Heart left ventricle (tissue), 16 donors: ENCODE measurements around the gene IGF1R. TPM values are rescaled to one million over a fixed set of nuclear protein-coding genes. Genes with fewer than 3 reads are reported as not detected.

Source experiments
- ATAC-seq, 4 donors: fragments of 200-7000 bp; cut with Tn5 transposase; one replicate each; pipeline ENCODE4 v1.9.1; 2020 to 2022; ENCODE audit warnings: moderate library complexity in 4 of 4, mild to moderate bottlenecking in 3 of 4, moderate number of reproducible peaks in 1 of 4
- DNase-seq, 5 donors: peaks; one replicate each; pipeline ENCODE4 v3.0.0-alpha.2; 2020
- H3K27ac ChIP-seq, 12 donors: fragments of 200-600 bp; sonication (generic) in 4 of 12; one replicate each; pipeline versions ENCODE4 v1.5.0 to v1.8.0; 2016 to 2022; ENCODE audit warnings: mild to moderate bottlenecking in 2 of 12
- H3K27me3 ChIP-seq, 9 donors: fragments of 200-600 bp; sonication (generic) in 2 of 9; one replicate each; pipeline versions ENCODE4 v1.5.1 to v1.8.0; 2016 to 2022; ENCODE audit warnings: mild to moderate bottlenecking in 3 of 9
- H3K36me3 ChIP-seq, 9 donors: fragments of 200-600 bp; sonication (generic) in 2 of 9; one replicate each; pipeline versions ENCODE4 v1.5.0 to v1.8.0; 2018 to 2022; ENCODE audit warnings: mild to moderate bottlenecking in 2 of 9
- H3K4me1 ChIP-seq, 12 donors: fragments of 200-600 bp; sonication (generic) in 4 of 12; one replicate each; pipeline versions ENCODE4 v1.5.0 to v1.8.0; 2016 to 2022; ENCODE audit warnings: mild to moderate bottlenecking in 3 of 12
- H3K4me3 ChIP-seq, 12 donors: fragments of 200-600 bp; sonication (generic) in 4 of 12; one replicate each; pipeline versions ENCODE4 v1.5.0 to v1.8.0; 2017 to 2022; ENCODE audit warnings: mild to moderate bottlenecking in 9 of 12, moderate library complexity in 4 of 12
- H3K9me3 ChIP-seq, 12 donors: fragments of 200-600 bp; sonication (generic) in 4 of 12; one replicate each; pipeline versions ENCODE4 v1.5.0 to v1.8.0; 2016 to 2022; ENCODE audit warnings: mild to moderate bottlenecking in 1 of 12
- POLR2A ChIP-seq, 2 donors: fragments of 450-650 bp; IDR thresholded peaks; one replicate each; pipeline ENCODE4 v1.6.1; 2017; ENCODE audit warnings: antibody characterized with exemption in 2 of 2, mild to moderate bottlenecking in 2 of 2, moderate library complexity in 2 of 2
- WGBS, 4 donors: extraction: QIAGEN DNeasy Blood & Tissue Kit in 2 of 4; methylation state at CpG; one replicate each; pipeline versions ENCODE4 v1.1.5 to v1.1.7; 2013 to 2018; 5-methylcytosine and 5-hydroxymethylcytosine counted together
- intact Hi-C, 10 donors: fragments of 100-400 bp; cut with DNase I; formaldehyde crosslinking; loops; one replicate each; pipeline versions ENCODE4 v1.11.1 to v1.14.2; 2022
- polyA plus RNA-seq, 2 donors: library from polyadenylated mRNA; stranded (reverse); fragments of 200-250 nt; gene quantifications; one replicate each; pipeline ENCODE4 v1.2.3, GENCODE V29; 2013
- total RNA-seq, 9 donors: library from RNA; depleted of rRNA in 2 of 9; stranded (reverse); fragments of >200 nt in 2 of 9; fragmentation: NEBNext Ultra II Directional in 3 of 9; extraction: Animal tissue kit (Norgen Biotek cat#: 25700) in 3 of 9; gene quantifications; one replicate each; pipeline versions ENCODE4 v1.1.0 to v1.2.4, GENCODE V29; 2016 to 2023
- TF ChIP-seq, protein P1 (sequence below), 12 donors: fragments of 200-600 bp; sonication (generic) in 4 of 12; IDR thresholded peaks; one replicate each; pipeline versions ENCODE4 v1.5.0 to v1.8.0; 2018 to 2022; ENCODE audit warnings: antibody characterized with exemption in 12 of 12, mild to moderate bottlenecking in 5 of 12
- donor health status: ischemic (EF 13 %, LVEDD 7.1; RV severe dilation, severe dysfunction).
- donor health status: healthy with polysubstance abuse.
- donor health status: DM: no; HTN: yes; CAD: no.
- donor health status: DM: no; HTN: no; CAD: no.
- donor health status: ischemic (EF 25% LVEDD 6.9; RV normal size, moderate dysfunction).
- donor health status: ischemic (EF 25% LVEDD 5.7; RV mildly dilated, moderate dysfunction).
- donor health status: healthy.
- donor health status: DM: yes; HTN: yes; CAD: no.
- donor health status: ischemic (EF 35%, LVEDD 5.7; RV mildly dilated, moderate dysfunction).
- donor health status: nonischemic (EF 11% LVEDD 7.7; RV severe dilation, severe dysfunction).
- donor health status: DM: yes; HTN: yes; CAD: no.
- donor health status: PGD.
- donor health status: ischemic (EF 29% LVEDD 5.4; RV normal size, mild dysfunction).
- donor health status: nonischemic (EF 23%, LVEDD 6.1; RV moderate dilation, normal function).

The IGF1R gene
- total and polyA plus RNA-seq, 11 donors, result 7.4 to 93.1 (median 40.5) TPM

GRCh38 chr15:98728082-98728810, 79.9 kb downstream of the IGF1R start:
- no peak for TF ChIP-seq POLR2A (IDR thresholded peaks at IDR 0.05)
- TF ChIP-seq, protein P1, sequence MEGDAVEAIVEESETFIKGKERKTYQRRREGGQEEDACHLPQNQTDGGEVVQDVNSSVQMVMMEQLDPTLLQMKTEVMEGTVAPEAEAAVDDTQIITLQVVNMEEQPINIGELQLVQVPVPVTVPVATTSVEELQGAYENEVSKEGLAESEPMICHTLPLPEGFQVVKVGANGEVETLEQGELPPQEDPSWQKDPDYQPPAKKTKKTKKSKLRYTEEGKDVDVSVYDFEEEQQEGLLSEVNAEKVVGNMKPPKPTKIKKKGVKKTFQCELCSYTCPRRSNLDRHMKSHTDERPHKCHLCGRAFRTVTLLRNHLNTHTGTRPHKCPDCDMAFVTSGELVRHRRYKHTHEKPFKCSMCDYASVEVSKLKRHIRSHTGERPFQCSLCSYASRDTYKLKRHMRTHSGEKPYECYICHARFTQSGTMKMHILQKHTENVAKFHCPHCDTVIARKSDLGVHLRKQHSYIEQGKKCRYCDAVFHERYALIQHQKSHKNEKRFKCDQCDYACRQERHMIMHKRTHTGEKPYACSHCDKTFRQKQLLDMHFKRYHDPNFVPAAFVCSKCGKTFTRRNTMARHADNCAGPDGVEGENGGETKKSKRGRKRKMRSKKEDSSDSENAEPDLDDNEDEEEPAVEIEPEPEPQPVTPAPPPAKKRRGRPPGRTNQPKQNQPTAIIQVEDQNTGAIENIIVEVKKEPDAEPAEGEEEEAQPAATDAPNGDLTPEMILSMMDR (IDR thresholded peaks at IDR 0.05), result no peak
- Histone ChIP-seq H3K4me3 (peak overlapping the region in 2 of 12 donors; percentile 1 to 15), H3K36me3 (no peaks in the 10 kb centered on the region), H3K27ac (peak overlapping the region; percentile 52 to 95 (median 90)), H3K27me3 (no peaks in the 10 kb centered on the region), H3K9me3 (no peaks in the 10 kb centered on the region), H3K4me1 (peaks cover 3 to 92% (median 72%) of the 10 kb centered on the region in 12 donors)
- intact Hi-C loops, result loop anchor here in 5 of 10 donors (5.0 to 10.0 kb wide), 5 partner anchors 34 to 76 kb away; no protein-coding TSS in a partner anchor
- WGBS, 4 donors, result 66 to 88% (median 78%) methylated on average over 10 to 13 of the region's 13 CpGs
- ATAC-seq (peak in 1 of 4 donors; percentile 5), DNase-seq (no peak)

GRCh38 chr15:98728811-98729160, 80.4 kb downstream of the IGF1R start:
- Histone ChIP-seq H3K9me3 (no peaks in the 10 kb centered on the region), H3K36me3 (no peaks in the 10 kb centered on the region), H3K27me3 (no peaks in the 10 kb centered on the region), H3K4me1 (peaks cover 3 to 92% (median 70%) of the 10 kb centered on the region in 12 donors), H3K4me3 (no peak overlapping the region), H3K27ac (peak overlapping the region; percentile 52 to 95 (median 90))
- intact Hi-C loops, result loop anchor here in 5 of 10 donors (5.0 to 10.0 kb wide), 5 partner anchors 34 to 76 kb away; no protein-coding TSS in a partner anchor
- no peak for ATAC-seq
- 16 to 29% (median 24%) methylated on average over 2 of the region's 2 CpGs for WGBS, 4 donors
- TF ChIP-seq, protein P1 (IDR thresholded peaks at IDR 0.05), result no peak
- no peak for TF ChIP-seq POLR2A (IDR thresholded peaks at IDR 0.05)
- no peak for DNase-seq

DNA sequence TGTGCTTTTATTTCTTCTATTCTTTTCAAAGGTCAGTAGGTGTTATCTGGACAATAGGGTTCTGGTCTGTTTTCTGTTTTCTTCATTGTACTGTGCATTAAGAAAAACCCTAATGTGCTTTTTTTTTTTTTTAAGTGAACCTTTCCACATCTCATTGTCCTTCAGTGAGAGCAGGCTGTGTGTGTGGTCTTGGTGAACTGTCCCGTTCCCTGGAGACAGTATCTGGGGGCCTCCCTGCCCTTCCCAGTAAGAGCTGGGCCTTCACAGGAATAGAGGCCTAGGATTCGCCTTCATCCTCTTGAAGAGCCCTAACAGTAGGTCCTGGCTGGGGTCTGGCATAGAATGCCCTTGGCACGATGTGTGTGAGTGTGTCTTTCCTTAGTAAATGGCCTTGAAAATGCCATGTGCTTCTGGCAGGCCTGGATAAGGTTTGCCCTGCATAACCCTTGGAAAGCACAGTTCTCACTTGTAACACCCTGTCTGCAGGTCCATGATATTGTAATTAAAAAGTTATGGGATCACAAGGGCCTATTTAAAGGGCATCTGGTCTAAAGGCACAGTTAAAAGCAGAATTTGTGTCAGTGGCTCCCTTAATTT, 81.2 kb downstream of the IGF1R start:
- Histone ChIP-seq H3K4me1 (peaks cover 3 to 93% (median 71%) of the 10 kb centered on the region in 12 donors), H3K4me3 (no peak overlapping the region), H3K36me3 (no peaks in the 10 kb centered on the region), H3K27ac (peak overlapping the region; percentile 51 to 95 (median 90)), H3K9me3 (no peaks in the 10 kb centered on the region), H3K27me3 (no peaks in the 10 kb centered on the region)
- WGBS, 4 donors, result 50 to 64% (median 54%) methylated on average over 3 of the region's 3 CpGs
- ATAC-seq, result peak; percentile 63 to 79 (median 69)
- DNase-seq, result peak in 4 of 5 donors; percentile 38 to 78 (median 69)
- intact Hi-C loops, result loop anchor here in 6 of 10 donors (5.0 to 10.0 kb wide), 6 partner anchors 33 to 77 kb away; no protein-coding TSS in a partner anchor
- TF ChIP-seq POLR2A (IDR thresholded peaks at IDR 0.05), result no peak
- TF ChIP-seq, protein P1 (IDR thresholded peaks at IDR 0.05), result no peak
